ENCODE data around the gene FAM3C. TPM values are rescaled to one million over a fixed set of nuclear protein-coding genes. Genes with fewer than 3 reads are reported as not detected.

The FAM3C gene
- total RNA-seq, 1 donor from 2014 or later = 117 TPM

GRCh38 chr7:121410829-121411596 is 14.9 kb upstream of the FAM3C start:
- DNase-seq = no peak

GRCh38 chr7:121406944-121407343 is 10.8 kb upstream of the FAM3C start:
- DNase-seq = no peak

- DNase-seq = no peak
These were observed 10.4 kb upstream of the FAM3C start for GRCh38 chr7:121406461-121406860.

GRCh38 chr7:121404348-121404747 is 8.2 kb upstream of the FAM3C start:
- DNase-seq = no peak

GRCh38 chr7:121402701-121403100 is 6.6 kb upstream of the FAM3C start:
- no peak for DNase-seq

GRCh38 chr7:121401896-121402295 is 5.8 kb upstream of the FAM3C start:
- DNase-seq = no peak

GRCh38 chr7:121398246-121398645 is 2.1 kb upstream of the FAM3C start:
- no peak for DNase-seq

GRCh38 chr7:121397822-121398221 is 1.7 kb upstream of the FAM3C start:
- DNase-seq = no peak

GRCh38 chr7:121397361-121397760 is 1.3 kb upstream of the FAM3C start:
- DNase-seq = no peak

GRCh38 chr7:121395494-121395960 is 581 bp downstream of the FAM3C start:
- no peak for DNase-seq

GRCh38 chr7:121394709-121395140 is 1.4 kb downstream of the FAM3C start:
- no peak for DNase-seq

GRCh38 chr7:121393005-121393366 is 3.1 kb downstream of the FAM3C start:
- no peak for DNase-seq

- no peak for DNase-seq
These were observed 3.7 kb downstream of the FAM3C start for GRCh38 chr7:121392277-121393004.

GRCh38 chr7:121391686-121392085 is 4.4 kb downstream of the FAM3C start:
- DNase-seq = no peak

- no peak for DNase-seq
These were observed 5.5 kb downstream of the FAM3C start for GRCh38 chr7:121390617-121391016.

GRCh38 chr7:121390109-121390508 is 6.0 kb downstream of the FAM3C start:
- DNase-seq = no peak

- no peak for DNase-seq
These were observed 7.2 kb downstream of the FAM3C start for GRCh38 chr7:121388950-121389349.

GRCh38 chr7:121385800-121386179 is 10.3 kb downstream of the FAM3C start:
- no peak for DNase-seq

- DNase-seq = no peak
These were observed 10.9 kb downstream of the FAM3C start for GRCh38 chr7:121385056-121385799.

GRCh38 chr7:121384265-121384664 is 11.8 kb downstream of the FAM3C start:
- no peak for DNase-seq

- no peak for DNase-seq
These were observed 12.7 kb downstream of the FAM3C start for GRCh38 chr7:121383235-121383910.

GRCh38 chr7:121382473-121382872 is 13.6 kb downstream of the FAM3C start:
- DNase-seq = no peak

GRCh38 chr7:121379930-121380329 is 16.2 kb downstream of the FAM3C start:
- DNase-seq = no peak

Measured in occipital lobe (tissue), 2 donors.